CD4-positive, alpha-beta T cell treated with Interleukin-10 for 1 hour (primary cell): ENCODE data around the gene THAP11.
A peak's percentile ranks its signal among the peaks of the same experiment; 100 is the strongest.

Source experiments
- DNase-seq: peaks from one replicate; pipeline ENCODE4 v3.0.0-alpha.2; 2020

The THAP11 gene

DNA sequence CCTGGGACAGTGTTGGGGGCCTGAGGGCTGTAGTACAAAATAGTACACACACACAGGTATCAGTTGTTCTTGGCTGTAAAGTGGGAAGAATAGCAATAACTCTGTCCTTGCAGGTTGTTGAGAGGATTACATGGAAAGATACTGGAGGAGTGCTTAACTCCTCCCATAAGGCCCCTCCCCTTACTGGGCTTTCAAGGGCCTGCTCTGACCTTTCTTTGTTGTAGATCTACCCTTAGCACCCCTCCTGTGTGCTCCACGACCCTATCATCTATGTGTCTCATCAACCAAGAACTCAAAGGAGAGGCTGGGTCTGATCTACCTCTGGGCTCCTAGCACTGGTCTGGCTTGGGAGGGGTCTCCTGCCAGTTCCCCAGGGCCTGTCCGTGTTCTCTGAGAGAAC lies 22.5 kb downstream of the THAP11 start:
- DNase-seq = no peak

DNA sequence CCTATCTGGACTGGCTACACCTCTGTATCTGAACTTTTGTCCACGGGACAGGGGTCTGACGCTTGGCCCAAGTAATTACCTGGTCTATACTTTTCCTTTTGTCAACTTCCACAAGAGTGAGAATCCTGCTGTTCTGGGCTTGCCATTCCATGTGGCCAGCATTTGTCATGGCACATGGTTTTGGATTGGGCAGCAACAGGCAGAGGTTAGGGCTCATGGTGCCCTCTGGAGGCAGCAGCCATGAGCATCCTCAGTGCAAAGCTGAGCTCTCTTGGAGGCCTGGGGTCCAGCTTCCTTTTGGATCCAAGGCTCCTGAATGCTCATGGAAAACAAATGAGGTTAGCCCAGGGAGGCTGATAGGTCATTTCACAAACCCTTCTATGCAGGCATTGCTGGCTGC lies 23.2 kb downstream of the THAP11 start:
- DNase-seq = peak; percentile 27

DNA sequence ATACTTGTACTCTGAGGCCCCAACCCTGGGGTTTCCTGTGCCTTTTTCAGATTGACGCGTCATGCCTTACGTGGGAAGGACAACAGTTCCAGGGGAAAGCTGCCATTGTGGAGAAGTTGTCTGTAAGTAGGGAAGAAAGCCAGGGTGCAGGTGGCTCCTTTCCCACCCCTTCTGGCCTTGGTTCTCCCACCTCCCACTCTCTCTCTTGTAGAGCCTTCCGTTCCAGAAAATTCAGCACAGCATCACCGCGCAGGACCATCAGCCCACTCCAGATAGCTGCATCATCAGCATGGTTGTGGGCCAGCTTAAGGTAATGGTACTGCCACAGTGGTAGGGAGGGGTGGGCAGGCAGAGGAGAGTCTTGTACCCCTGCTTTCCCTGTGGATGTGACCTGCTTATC lies 26.2 kb downstream of the THAP11 start:
- DNase-seq = no peak

DNA sequence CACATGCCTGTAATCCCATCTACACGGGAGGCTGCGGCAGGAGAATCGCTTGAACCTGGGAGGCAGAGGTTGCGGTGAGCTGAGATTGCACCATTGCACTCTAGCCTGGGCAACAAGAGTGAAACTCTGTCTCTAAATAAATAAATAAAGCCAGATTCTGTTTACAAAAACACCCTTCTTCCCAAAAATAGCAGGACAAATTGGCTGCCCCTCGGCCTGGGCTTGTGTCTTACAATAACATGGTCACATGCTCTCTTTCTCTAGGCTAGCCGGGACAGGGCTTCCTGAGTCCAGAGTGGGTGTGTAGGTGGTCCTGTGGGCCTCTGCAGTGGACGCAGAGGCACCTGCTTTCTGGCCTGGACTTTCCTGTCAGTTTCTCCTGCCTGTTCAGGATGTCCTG lies 27.5 kb downstream of the THAP11 start:
- DNase-seq = no peak

DNA sequence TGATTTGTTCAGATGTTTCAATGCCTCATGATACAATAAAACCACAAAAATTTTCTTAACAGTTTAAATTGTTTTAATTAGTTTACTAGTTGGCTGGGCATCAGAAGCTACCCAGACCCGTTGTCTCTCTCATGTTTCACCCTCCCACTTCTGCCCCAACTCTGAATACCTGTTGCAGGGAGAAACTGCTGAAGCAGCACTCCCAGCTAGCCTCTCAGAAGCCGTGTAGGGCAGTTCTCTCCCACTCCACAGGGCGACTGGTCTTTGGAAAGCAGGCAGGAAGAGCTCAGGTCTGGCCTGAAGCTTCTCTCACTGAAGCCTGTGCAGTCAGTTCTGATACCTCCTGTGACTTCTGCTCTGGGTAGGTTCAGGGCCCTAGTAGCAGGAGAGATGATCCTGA lies 29.1 kb downstream of the THAP11 start:
- no peak for DNase-seq

DNA sequence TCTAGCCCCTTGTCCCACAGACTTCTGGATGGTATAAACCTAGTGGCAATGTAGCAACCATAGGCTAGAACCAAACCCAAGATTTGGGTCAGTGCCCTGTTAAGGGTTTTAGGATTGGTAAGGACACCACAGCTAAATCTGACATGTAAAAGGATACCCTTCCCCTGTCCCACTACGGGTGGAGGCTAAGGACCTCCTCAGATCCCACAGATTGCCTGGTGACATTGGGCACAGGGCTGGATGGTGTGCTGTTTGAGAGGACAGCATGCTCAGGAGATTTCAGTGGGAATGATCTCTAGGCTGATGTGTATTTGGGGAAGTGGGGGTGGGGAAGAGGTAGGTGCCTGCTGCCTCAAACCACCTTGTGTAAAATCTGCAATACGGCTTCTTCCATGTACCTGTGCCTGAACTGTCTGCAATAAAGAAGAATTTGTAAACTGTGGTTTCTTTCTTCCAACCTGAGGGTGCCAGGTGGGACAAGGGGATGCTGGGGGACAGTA lies 30.1 kb downstream of the THAP11 start:
- DNase-seq = no peak

DNA sequence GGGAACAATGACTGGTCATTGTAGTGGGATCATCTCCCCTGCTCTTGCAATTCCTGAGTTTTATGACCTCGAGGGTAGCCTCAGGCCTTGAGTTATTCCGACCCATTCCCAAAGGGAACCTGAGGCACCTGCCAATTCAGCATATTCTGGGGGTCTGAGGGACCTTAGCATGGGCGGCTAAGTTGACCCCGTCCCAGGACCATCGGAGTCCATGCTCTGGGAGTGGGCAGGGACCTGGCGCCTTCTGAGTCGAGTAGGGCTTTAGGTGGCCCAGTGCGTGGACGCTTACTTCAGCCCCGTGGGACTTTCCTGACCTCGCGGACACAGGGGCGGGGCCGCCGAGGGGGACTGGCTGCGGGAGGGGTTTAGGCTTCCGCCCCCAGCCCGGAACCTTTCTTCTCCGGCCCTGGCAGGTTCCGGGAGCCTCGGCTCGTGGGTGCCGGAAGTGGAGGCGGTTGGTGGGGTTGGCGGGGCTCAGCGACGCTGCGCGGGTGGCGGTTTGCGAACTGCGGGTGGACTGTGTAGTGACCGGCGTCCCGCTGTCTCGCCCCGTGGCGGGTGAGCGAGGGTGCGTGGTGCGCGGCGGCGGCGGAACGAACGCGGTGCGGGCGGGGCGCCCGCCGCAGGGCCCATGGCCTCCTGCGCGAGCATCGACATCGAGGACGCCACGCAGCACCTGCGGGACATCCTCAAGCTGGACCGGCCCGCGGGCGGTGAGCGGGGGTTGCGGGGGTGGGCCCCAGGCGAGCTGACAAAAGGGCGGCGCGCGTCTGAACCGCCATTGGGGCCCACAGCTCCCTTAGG lies 30.7 kb downstream of the THAP11 start, which contains the start of gene EDC4:
Gene EDC4, plus strand, starts transcription at position 422 of the 804 bp plus-strand sequence. Its CDS starts 210 bp downstream, at position 632.
- DNase-seq = peak; percentile 91

DNA sequence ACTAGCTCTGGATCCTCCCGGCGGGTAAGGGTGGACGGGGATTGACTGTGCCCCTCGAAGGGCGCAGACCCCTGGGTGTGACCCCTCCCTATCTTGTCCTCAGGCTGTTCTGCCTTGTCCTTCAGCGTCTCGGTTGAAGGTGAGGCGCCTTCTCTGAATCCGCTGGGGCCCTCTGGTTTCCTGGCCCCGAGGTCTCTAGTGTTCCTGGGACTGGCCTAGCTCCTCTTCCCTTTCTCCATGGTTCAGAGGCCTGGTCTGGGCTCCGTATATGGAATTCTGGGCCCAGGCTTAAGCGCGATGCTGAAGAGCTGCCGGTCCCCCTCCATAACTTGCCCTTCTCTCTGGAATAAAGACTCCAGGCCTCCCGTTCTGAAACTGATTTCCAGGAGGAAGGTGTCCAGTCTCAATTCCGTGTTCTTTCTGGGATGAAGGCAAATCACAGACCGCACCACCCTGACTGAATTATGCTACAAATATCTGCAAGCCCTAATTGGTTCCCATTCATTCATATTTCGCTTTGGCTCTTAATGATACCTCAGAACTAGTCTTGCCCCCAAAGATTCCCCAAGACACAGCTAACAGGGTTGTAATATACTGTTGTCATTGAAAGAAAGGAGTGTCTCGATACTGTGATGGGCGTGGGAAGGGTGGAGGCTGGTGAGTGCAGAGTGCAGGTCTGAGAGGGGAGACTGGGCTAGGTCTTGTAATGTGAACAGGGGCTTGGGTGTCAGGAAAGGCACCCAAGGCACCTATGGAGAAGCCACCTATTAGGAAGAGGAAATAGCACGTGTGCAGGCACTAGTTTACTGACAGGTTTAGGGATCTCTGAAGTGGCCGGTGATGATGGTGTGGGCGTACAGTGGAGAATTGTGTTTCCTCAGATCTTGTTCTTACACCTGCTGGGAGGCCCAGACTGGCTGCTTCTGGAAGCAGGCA lies 31.6 kb downstream of the THAP11 start:
- no peak for DNase-seq

DNA sequence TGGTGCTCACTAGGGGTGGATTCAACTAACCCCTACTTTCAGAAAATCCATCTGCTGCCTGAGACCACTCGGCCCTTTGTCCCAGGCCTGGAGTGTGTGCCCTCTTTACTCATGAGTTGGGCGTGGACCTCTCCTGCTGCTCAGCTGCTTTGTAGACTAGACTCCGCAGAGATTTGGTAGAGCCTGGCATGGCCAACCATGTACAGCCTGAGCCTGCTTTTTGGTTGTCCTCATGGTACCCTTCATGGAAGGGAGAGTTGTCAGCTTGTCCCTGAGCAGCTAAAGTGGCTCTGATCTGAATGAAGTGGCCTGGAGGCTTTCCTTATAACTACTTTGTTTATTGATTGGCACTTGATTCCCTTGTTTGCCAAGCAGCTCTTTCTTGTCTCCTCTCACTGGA lies 32.3 kb downstream of the THAP11 start:
- DNase-seq = no peak

DNA sequence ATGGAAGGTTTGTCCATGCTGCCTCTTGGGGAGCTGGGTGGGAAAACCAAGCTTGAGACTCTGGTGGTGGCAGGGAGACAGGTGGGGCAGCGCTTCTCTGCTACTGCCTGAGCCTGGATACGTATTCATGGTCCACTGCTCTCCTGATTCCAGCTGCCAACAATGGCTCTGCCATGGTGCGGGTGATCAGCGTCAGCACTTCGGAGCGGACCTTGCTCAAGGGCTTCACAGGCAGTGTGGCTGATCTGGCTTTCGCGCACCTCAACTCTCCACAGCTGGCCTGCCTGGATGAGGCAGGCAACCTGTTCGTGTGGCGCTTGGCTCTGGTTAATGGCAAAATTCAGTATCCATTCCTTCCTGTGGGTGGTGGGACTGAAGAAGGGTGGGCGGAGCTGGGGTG lies 34.9 kb downstream of the THAP11 start:
- DNase-seq = no peak

DNA sequence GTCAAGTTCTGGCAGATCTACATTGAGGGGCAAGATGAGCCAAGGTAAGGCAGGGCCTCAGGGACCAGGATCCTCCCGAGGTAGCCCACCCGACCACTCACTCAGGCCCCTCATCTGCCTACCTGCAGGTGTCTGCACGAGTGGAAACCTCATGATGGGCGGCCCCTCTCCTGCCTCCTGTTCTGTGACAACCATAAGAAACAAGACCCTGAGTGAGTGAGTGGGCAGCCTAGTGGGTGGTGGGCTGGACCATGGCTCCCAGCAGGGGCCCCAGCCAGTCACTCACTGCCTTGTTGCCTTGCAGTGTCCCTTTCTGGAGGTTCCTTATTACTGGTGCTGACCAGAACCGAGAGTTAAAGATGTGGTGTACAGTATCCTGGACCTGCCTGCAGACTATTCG lies 36.1 kb downstream of the THAP11 start:
- DNase-seq = no peak

DNA sequence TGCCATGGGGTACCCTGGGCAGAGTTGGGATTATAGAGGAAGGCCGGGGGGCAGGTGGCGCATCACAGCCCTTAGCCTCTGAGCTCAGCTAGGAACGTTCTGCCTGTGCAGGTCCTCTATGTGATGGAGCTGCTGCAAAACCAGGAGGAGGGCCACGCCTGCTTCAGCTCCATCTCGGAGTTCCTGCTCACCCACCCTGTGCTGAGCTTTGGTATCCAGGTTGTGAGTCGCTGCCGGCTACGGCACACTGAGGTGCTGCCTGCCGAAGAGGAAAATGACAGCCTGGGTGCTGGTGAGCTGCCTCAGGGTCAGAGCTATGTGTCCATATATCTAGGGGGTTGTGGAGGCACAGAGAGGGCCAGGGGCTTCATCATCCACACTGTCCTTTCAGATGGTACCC lies 36.7 kb downstream of the THAP11 start:
- DNase-seq = no peak

DNA sequence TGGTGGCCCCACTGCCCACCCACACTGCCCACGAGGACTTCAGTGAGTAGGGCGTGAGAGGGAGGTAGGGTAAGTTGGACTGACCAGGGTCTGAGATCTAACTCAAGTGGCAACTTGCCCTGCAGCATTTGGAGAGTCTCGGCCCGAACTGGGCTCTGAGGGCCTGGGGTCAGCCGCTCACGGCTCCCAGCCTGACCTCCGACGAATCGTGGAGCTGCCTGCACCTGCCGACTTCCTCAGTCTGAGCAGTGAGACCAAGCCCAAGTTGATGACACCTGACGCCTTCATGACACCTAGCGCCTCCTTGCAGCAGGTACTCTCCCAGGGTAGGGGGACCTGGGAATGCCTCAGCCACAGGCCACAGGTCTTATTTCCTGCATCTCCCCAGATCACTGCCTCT lies 37.3 kb downstream of the THAP11 start:
- no peak for DNase-seq

DNA sequence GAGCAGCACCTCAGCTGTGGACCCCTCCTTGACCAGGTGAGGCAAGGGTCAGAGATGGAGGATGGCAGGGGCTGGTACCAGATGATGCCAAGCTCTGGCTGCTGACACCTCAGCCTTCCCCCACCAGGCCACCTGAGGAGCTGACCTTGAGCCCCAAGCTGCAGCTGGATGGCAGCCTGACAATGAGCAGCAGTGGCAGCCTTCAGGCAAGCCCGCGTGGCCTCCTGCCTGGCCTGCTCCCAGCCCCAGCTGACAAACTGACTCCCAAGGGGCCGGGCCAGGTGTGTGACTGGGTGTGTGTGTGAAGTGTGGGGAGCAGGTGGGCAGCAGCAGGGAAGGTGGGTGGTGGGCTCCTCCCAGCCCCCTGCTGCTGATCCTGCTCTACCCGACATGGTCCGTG lies 37.8 kb downstream of the THAP11 start:
- no peak for DNase-seq

DNA sequence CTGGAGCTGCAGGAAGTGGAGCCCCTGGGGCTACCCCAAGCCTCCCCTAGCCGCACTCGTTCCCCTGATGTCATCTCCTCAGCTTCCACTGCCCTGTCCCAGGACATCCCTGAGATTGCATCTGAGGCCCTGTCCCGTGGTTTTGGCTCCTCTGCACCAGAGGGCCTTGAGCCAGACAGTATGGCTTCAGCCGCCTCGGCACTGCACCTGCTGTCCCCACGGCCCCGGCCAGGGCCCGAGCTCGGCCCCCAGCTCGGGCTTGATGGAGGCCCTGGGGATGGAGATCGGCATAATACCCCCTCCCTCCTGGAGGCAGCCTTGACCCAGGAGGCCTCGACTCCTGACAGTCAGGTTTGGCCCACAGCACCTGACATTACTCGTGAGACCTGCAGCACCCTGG lies 38.5 kb downstream of the THAP11 start:
- DNase-seq = no peak

DNA sequence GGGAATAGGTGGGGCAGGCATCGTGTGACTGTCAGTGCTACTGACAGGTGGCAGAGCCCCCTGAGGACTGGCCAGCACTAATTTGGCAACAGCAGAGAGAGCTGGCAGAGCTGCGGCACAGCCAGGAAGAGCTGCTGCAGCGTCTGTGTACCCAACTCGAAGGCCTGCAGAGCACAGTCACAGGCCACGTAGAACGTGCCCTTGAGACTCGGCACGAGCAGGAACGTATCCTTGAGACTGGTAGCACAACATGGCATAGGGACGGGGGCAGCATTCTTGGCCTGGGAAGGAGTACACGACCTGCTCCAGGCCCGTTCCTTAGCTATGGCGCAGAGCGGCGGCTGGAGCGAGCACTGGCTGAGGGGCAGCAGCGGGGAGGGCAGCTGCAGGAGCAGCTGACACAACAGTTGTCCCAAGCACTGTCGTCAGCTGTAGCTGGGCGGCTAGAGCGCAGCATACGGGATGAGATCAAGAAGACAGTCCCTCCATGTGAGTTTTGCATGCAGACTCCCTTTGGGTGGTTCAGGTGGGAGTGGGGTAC lies 39.6 kb downstream of the THAP11 start:
- DNase-seq = no peak

DNA sequence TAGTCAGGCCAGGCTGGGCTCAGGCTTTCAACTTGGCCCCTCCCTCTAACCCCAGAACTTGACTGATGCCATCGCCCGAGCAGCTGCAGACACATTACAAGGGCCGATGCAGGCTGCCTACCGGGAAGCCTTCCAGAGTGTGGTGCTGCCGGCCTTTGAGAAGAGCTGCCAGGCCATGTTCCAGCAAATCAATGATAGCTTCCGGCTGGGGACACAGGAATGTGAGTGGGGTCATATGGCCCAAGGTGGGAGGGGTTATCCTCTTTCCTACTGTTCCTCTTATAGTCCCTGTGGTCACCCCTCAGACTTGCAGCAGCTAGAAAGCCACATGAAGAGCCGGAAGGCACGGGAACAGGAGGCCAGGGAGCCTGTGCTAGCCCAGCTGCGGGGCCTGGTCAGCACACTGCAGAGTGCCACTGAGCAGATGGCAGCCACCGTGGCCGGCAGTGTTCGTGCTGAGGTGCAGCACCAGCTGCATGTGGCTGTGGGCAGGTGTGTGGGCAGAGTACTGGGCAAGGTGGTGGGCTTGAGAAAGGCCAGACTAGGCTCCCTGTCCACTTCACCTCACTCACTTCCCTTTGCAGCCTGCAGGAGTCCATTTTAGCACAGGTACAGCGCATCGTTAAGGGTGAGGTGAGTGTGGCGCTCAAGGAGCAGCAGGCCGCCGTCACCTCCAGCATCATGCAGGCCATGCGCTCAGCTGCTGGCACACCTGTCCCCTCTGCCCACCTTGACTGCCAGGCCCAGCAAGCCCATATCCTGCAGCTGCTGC lies 40.4 kb downstream of the THAP11 start:
- no peak for DNase-seq

DNA sequence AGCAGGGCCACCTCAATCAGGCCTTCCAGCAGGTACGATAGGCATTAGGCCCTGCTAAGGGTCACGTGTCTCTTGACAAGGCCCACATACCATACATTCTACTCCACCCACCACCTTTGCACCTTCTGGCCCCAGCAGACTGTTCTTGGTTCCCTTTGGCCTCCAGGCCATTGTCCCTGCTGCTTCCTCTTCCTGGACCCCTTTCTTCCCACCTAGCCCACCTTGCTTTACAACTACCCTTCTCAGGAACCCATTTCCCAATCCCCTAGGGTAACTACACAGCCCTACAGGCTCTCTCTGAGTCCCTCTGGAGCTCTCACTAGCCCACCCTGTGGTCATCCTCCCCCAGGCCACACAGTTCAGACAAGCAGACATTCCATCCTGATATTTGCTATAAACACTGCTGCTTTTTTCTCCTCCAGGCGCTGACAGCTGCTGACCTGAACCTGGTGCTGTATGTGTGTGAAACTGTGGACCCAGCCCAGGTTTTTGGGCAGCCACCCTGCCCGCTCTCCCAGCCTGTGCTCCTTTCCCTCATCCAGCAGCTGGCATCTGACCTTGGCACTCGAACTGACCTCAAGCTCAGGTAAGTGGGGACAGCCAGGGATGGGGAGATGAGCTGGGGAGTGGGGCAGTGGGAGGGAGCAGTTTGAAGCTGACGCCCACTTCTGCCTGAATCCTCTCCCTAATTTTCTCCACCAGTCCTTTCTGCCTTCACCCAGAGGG lies 41.2 kb downstream of the THAP11 start:
- DNase-seq = no peak

DNA sequence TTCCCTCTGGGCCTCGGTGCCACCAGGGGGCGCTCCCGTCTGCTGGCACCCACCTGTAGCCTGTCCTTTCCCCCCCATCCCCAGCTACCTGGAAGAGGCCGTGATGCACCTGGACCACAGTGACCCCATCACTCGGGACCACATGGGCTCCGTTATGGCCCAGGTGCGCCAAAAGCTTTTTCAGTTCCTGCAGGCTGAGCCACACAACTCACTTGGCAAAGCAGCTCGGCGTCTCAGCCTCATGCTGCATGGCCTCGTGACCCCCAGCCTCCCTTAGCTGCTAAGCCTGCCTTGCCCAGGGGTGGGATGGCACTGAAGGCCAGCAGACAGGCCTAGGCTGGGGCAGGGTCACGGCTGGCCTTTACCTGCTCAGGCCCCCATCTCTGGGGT lies 41.7 kb downstream of the THAP11 start:
- peak; percentile 78 for DNase-seq

DNA sequence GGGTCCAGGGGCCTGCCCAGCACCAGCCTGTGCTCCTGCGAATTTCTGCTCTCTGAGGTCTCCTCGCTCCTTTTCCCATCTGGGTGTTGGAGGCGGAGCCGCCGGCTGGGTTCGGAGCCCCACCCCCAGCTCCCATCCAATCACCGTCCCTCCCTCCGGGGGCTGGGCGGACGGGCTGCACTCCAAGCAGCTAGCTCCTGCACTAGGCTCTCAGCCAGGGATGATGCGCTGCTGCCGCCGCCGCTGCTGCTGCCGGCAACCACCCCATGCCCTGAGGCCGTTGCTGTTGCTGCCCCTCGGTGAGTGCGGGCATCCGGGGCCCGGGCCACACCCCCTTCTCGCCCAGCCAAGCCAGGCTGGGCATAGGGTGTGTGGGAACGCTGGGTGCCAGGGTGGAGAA lies 42.6 kb downstream of the THAP11 start, which contains the start of gene NRN1L:
Gene NRN1L, plus strand, starts transcription at position 202 of the 400 bp plus-strand sequence. Its CDS starts 19 bp downstream, at position 221.
- no peak for DNase-seq

DNA sequence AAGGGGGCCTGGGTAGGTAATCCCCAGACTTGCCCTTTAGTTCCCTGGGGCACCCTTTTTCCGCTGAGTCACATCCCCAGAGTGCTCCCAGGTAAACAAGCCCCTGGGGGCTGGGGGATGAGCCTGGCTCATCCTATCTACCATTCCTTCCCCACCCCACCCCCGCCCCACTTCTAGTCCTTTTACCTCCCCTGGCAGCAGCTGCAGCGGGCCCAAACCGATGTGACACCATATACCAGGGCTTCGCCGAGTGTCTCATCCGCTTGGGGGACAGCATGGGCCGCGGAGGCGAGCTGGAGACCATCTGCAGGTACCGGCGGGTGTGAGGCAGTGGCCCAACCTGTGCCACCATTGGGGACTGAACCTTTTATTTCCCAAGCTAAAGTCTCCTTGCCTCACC lies 43.4 kb downstream of the THAP11 start:
- DNase-seq = no peak

DNA sequence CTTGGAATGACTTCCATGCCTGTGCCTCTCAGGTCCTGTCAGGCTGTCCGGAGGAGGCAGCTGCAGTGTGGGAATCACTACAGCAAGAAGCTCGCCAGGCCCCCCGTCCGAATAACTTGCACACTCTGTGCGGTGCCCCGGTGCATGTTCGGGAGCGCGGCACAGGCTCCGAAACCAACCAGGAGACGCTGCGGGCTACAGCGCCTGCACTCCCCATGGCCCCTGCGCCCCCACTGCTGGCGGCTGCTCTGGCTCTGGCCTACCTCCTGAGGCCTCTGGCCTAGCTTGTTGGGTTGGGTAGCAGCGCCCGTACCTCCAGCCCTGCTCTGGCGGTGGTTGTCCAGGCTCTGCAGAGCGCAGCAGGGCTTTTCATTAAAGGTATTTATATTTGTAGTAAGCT lies 43.9 kb downstream of the THAP11 start:
- DNase-seq = no peak
